OCI-LY7 (cell line): Measurements from ENCODE around the gene MUC4.

Experiments
- CTCF ChIP-seq: fragments of 200-600 bp; sonication (generic); conservative IDR thresholded peaks from 2 replicates; pipeline ENCODE4 v1.5.1; 2014; ENCODE audit warnings: mild to moderate bottlenecking, antibody characterized with exemption, low read length, moderate library complexity, mixed read lengths
- EZH2phosphoT487 ChIP-seq: fragments of 200-600 bp; sonication (generic); IDR thresholded peaks from 2 replicates; pipeline ENCODE4 v1.6.1; 2018; ENCODE audit warnings: low read depth, borderline replicate concordance, mild to moderate bottlenecking, mixed run types, antibody characterized with exemption, low read length, moderate library complexity, mixed read lengths

- TF ChIP-seq CTCF (no peak), EZH2phosphoT487 (no peak)
Observed at GRCh38 chr3:195744437-195744836, 67.3 kb downstream of the MUC4 start.
